ENCODE data around the gene TIMP3.
"Not testable (repeated sequence)": the region's sequence is repeated elsewhere in the genome, so short reads cannot be mapped to it uniquely, and the experiment has no call there.

TIMP3 gene

DNA sequence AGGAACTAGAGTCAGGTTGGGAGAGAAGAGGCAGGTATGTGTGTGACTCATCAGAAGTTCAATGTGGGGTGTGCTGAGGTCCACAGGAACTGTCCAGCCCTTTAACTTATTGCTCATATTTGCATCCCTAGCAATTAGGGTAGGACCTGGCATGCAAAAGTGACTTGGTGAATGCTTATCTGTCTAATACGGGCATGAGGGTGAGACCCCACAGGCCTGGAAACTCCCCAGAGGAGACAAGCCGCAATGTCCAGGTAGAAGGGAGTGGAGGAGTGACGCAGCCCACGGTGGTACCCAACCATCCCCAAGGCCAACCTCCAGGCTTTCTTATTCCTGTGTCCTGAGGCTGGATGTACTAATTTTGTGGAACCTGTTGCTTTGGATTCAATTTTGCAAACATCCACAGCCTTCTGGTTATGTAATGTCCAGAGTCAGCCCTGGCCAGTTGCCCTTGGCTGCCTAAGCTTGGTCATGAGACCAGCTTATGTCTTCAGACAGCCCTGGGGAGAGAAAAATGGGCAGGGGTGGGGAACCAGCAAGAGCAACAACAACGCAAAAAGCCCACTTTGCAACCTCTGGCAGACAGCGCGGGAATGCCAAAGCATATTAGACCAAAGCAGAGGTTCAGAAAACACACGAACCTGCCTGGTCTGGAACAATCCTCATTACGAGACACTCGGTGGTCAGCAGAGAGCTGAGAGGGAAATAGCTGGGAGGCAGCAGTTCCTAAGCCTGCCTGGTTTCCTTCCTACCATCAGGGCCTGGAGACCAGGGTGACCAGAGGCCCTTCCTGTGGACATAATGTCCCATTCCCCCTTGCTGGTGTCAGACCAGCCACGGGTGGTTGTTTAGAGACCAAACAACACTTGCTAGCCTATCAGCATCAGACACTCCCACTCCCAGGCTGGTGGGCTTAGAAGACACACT, 49.3 kb downstream of the TIMP3 start:
- DNase-seq (ENCODE audit: extremely low read depth in 1 of 2, low read depth in 1 of 2), result no peak

DNA sequence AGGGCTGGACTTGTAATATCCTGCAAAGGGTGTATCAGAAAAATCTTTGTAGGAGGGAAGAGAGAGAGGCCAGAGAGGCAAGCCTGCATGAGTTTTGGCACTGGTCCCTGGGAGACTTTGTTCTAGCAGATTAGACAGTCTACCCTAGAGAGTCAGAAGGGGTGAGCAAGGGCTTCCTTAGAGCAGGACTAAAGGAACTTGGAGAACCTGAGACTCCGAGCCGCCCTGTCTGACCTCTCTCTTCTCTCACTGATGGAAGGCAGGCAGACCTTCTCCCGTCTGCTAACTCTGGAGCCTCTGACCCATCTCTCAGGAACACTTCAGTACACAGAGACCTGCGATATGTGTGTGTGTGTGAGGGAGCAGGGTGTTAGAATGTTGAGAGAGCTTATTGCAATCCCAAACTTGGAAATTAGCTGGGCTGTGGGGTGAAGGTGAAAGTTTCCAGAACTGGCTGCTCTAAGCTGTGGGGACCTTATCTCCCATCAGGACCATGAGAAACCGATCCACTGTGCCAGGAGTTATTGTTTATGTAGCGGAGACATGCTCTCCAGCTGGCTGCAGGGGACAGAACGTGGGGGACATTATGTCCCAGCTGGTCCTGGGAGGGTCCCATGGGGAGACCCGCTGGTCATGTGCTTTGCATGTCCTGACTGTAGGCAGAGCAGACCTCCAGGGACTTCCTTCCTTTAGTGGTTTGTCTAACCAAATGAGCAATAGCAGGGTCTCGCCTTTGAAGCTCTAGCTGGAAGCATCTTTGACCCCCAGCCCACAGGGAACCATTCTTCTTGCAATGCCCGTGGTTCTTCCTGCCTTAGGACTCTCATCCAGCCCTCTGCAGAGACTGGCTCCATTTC, 51.1 kb downstream of the TIMP3 start:
- DNase-seq (ENCODE audit: extremely low read depth in 1 of 2, low read depth in 1 of 2), result no peak

DNA sequence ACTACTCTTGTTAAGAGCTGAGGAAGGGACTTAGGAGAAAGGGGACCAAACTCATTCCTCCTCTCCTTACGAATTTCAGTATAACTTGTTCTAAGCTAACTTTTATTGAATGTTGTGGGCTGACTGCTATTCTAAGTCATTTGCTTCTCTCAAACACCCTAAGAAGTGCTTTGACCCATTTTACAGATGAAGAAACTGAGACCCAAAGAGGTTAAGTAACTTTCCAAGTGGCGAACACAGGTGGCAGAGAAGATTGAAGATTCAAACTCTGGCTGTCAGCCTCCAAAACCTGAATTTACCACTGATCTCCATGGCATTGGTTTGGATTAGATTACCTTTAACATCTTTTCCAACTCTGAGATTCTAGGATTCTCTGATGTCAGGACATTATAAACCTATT, 52.2 kb downstream of the TIMP3 start:
- DNase-seq (ENCODE audit: extremely low read depth in 1 of 2, low read depth in 1 of 2), result no peak

GRCh38 chr22:32854351-32854804, 52.9 kb downstream of the TIMP3 start:
- DNase-seq (ENCODE audit: extremely low read depth in 1 of 2, low read depth in 1 of 2), result no peak

DNA sequence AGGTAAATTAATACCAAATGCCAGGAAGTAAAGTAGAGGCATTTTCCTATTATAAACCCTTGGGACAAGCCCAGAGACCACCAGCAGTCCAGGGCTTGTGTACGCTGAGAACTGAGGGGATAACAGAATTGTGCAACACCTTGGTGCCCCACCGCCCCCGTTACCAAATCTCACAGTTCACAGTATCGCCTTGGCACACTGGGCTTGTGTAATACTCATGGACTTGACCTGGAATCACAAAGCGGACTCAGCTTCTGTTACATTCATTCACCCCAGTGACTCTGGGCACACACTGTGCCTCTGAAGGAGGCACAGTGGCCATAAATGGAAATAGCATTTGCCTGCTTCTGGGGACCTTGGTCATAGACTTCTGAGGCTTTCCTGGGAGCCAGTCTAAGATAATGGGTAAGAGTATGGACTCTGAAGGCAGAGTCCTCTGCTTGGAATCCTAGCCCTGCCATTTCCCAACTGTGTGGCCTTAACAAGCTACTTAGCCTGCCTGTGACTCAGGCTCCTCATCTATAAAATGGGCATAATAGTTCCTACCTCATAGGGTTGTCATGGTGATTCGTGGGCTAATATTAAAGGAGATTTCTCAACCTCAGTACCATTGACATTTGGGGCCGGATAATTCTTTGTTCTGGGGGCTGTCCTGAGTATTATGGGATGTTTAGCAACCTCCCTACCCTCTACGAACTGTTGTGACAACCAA, 53.7 kb downstream of the TIMP3 start:
- no peak for DNase-seq (ENCODE audit: extremely low read depth in 1 of 2, low read depth in 1 of 2)

GRCh38 chr22:32858121-32858703, 56.7 kb downstream of the TIMP3 start:
- DNase-seq (ENCODE audit: extremely low read depth in 1 of 2, low read depth in 1 of 2), result no peak

DNA sequence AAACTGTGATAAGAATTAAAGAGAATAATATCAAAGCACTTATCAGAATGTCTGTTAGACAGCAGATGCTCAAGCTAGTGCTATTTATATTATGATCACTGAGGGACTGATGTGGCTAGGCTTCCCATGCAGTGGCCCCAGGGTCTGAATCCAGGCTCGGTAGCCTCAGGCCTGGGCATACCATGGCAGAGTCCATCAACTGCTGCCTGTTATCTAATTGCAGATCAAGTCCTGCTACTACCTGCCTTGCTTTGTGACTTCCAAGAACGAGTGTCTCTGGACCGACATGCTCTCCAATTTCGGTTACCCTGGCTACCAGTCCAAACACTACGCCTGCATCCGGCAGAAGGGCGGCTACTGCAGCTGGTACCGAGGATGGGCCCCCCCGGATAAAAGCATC, 57.5 kb downstream of the TIMP3 start:
- no peak for DNase-seq (ENCODE audit: extremely low read depth in 1 of 2, low read depth in 1 of 2)

GRCh38 chr22:32859743-32860142, 58.2 kb downstream of the TIMP3 start:
- DNase-seq (ENCODE audit: extremely low read depth in 1 of 2, low read depth in 1 of 2), result no peak

DNA sequence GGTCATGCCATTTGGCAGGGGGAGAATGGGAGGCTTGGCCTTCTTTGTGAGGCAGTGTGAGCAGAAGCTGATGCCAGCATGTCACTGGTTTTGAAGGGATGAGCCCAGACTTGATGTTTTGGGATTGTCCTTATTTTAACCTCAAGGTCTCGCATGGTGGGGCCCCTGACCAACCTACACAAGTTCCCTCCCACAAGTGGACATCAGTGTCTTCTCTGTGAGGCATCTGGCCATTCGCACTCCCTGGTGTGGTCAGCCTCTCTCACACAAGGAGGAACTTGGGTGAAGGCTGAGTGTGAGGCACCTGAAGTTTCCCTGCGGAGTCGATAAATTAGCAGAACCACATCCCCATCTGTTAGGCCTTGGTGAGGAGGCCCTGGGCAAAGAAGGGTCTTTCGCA, 59.8 kb downstream of the TIMP3 start:
- no peak for DNase-seq (ENCODE audit: extremely low read depth in 1 of 2, low read depth in 1 of 2)

GRCh38 chr22:32862083-32862482, 60.6 kb downstream of the TIMP3 start:
- DNase-seq (ENCODE audit: extremely low read depth in 1 of 2, low read depth in 1 of 2), result no peak

DNA sequence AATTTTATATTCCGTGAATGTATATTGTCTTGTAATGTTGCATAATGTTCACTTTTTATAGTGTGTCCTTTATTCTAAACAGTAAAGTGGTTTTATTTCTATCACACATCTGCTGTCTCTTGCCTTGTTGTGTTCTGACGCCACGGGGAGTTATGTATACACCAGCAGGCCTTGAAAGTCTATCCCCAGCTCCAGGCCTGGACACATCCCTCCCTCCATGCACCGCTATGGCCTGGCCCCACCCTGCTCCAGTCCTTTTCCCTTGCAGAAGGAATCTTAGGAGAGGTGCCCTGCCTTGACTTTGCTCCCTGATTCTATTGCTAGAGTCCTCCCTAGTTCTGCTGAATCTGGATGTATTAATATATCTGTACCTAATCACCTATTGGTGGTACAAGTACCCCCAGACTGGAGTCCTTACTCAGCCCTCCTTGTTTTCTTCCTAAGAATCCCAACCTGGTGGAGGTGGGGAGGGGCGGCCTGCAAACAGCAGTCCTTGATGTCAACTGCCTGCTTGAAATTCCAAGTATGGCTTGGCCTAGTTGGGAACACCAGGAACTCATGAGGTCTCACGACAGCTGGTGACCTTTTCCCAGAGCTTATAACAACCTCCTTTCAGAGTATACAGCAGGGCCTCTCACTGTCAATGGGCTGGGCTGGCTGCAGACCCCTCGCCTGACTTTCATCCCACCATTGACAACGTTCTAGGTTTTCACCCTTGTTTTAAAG, 61.6 kb downstream of the TIMP3 start:
- no peak for DNase-seq (ENCODE audit: extremely low read depth in 1 of 2, low read depth in 1 of 2)

GRCh38 chr22:32864041-32864440, 62.5 kb downstream of the TIMP3 start:
- no peak for DNase-seq (ENCODE audit: extremely low read depth in 1 of 2, low read depth in 1 of 2)

GRCh38 chr22:32864596-32864995, 63.1 kb downstream of the TIMP3 start:
- no peak for DNase-seq (ENCODE audit: extremely low read depth in 1 of 2, low read depth in 1 of 2)

DNA sequence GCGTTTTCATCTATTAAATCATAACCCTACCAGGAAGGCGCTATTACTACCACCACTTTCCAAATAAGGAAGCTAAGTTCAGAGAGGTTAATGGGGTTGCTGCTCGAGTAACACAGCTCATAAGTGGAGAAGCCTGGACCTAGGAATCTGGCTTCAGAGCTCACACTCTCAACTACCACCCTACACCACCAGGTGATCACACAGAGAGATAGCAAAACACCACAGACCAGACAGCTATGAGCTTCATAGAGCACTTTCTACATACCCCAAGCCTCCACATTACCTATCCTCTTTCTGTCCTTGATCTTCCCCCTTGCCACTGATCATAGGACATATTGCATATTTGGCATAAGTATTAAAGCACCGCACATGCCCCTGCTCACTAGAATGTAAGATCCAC, 65.4 kb downstream of the TIMP3 start:
- DNase-seq (ENCODE audit: extremely low read depth in 1 of 2, low read depth in 1 of 2), result no peak

- no peak for DNase-seq (ENCODE audit: extremely low read depth in 1 of 2, low read depth in 1 of 2)
Observed at GRCh38 chr22:32868946-32869345, 67.4 kb downstream of the TIMP3 start.

DNA sequence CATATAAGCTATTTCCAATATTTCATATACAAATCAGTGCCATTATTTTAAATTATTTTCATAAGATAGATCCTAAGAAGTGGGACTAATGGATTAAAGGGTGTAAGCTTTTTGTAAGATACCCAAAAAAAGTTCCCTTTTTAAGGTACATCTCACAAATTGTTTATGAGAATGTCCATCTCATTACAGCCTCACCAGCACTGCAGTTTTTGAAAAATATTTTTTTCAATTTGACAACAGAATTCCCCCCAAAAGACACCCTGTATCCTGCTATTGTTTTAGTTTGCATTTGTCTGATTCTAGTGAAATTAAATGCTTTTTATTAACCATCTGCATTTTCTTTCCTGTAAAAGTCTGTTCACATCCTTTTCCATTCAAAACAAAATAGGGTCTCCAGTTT, 69.0 kb downstream of the TIMP3 start:
- DNase-seq (ENCODE audit: extremely low read depth in 1 of 2, low read depth in 1 of 2), result no peak

DNA sequence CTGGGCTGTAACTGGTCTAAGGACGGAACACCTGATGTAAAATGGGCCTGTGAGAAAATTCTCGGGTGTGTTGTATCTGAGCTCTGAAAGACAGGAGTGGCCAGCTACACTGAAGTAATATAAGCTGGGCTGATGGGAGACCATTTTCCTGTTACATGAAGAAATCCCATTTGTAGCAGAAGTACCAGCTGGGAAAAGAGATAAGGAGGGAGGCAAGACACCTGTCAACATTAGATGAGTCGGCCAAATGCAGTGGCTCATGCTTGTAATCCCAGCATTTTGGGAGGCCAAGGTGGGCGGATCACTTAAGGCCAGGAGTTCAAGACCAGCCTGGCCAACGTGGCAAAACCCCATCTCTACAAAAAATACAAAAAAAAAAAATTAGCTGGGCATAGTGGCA, 72.1 kb downstream of the TIMP3 start:
- DNase-seq (ENCODE audit: extremely low read depth in 1 of 2, low read depth in 1 of 2), result not testable (repeated sequence)

DNA sequence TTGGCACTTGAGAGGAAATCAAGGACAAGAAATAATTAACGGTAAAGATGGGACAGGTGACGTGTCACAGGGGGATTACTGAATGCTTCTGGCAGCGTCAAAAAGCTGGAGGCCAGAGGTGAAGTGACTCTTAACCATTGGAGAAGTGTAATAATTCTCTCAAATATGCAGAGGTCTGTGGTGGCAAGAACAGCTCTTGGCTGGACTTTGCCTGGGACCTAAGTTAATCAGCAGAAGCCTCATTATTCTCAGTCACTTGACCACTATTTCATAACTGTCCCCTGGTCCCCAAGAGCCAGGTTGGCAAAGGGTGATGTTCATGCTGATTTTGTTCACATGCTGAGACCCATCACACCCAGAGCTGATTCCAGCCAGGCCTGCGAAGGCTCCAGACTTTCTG, 72.9 kb downstream of the TIMP3 start:
- DNase-seq (ENCODE audit: extremely low read depth in 1 of 2, low read depth in 1 of 2), result no peak

- DNase-seq (ENCODE audit: extremely low read depth in 1 of 2, low read depth in 1 of 2), result no peak
Observed at GRCh38 chr22:32874976-32875375, 73.5 kb downstream of the TIMP3 start.

GRCh38 chr22:32876516-32876915, 75.0 kb downstream of the TIMP3 start:
- no peak for DNase-seq (ENCODE audit: extremely low read depth in 1 of 2, low read depth in 1 of 2)
